HG02798 (cell line): Measurements from ENCODE around the gene VMAC.
A peak's percentile ranks its signal among the peaks of the same experiment; 100 is the strongest.

Source experiments
- ATAC-seq: cut with Tn5 transposase; IDR thresholded peaks from one replicate; pipeline ENCODE4 v1.9.1; 2021; ENCODE audit warnings: mild to moderate bottlenecking; ENCODE audit not compliant: unreplicated experiment, poor library complexity

VMAC gene

GRCh38 chr19:5926641-5927440, 22.2 kb downstream of the VMAC start:
- no peak for ATAC-seq

DNA sequence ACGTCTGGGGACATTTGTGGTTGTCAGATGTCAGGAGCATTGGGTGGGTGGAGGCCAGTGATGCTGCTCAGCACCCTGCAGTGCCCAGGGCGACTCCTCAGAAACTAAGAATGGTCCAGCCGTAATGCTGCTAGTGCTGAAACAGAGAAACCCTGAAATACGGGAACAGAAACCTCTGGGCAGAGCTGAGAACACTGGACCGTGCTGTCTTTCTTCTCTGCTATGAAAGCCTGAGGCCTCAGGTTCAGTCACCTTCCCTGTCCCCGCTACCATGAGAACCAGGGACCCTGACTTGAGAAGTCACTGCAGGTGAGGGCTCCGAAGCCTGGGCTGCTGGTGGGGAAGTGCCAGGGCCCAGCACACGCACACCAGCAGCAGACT, 22.8 kb downstream of the VMAC start:
- peak; percentile 71 for ATAC-seq

DNA sequence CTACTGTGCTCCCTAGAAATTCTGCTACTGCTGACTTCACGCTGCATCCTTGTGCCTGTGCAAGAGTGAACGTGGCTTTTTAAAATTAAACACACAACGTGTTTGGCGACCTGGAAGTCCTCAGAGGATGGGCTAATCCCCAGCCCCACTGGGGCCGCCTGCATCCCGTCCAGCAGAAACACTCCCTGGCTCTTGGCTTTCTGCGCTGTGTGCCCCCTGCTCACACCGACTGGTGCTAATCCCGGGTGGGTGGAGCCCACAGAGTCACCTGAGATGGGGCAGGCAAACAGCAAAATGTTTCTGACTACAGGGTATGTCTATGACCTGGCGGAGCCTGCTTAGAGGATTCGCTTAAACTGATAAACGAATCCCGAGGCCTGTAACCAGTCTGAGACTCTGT, 24.5 kb downstream of the VMAC start:
- no peak for ATAC-seq

DNA sequence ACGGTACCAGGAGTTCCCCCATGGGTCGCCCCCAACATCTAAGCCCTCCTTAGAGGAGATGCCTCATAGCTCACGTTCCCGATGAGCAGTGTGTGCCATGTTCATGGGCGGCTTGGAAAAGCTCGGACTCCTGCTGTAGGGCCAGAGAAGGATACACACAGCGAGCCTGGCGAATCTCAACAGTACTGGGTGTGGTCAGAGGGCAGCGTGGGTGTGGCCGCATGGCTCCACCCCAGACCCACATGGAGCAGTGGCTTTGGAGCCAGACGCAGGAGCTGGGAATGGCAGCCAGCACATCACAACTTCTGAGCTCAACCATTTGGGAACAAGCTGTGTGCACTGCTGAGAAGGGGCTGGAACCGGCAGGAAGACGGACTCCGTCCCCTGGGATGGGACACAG, 25.0 kb downstream of the VMAC start:
- ATAC-seq: no peak

- ATAC-seq: no peak
Measured at GRCh38 chr19:5931251-5931650, 26.6 kb downstream of the VMAC start.

DNA sequence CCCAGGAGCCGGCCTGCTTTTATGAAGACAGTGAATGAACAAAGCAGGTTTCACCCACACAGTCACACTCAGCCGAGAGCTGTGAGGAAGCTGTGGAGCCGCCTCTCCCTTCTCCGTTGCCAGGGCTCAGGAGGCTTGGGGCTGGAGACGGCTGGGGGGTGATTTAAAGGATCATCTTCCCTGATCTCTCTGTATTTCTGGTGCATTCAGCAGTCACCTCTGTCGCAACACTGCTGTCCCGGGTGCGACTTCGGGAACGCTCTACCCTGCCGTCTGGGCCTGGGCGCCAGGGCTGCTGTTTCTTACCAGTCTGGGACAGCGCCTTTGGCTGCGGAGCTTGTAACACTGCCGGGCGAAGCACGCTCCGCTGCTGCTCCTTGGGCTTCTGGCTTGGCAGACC, 27.5 kb downstream of the VMAC start:
- no peak for ATAC-seq

GRCh38 chr19:5932609-5933262, 28.1 kb downstream of the VMAC start:
- ATAC-seq: no peak

- no peak for ATAC-seq
Measured at GRCh38 chr19:5933391-5934068, 28.9 kb downstream of the VMAC start.

DNA sequence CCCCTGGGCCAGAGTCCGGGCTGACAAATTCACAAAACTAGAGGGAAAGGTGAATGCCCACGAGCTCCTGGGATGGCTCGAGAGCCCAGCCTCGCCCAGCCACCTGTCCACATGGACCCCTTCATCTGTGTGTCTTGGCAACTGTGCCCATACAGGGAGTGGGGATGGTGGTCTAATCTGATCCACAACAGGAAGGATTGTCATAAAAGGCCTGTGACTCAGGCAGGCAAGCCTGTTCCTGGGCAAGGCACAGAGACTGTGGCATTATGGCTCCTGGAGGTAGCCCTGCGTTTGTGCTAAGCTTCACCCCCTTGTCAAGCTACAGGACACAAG, 29.4 kb downstream of the VMAC start:
- ATAC-seq: no peak

DNA sequence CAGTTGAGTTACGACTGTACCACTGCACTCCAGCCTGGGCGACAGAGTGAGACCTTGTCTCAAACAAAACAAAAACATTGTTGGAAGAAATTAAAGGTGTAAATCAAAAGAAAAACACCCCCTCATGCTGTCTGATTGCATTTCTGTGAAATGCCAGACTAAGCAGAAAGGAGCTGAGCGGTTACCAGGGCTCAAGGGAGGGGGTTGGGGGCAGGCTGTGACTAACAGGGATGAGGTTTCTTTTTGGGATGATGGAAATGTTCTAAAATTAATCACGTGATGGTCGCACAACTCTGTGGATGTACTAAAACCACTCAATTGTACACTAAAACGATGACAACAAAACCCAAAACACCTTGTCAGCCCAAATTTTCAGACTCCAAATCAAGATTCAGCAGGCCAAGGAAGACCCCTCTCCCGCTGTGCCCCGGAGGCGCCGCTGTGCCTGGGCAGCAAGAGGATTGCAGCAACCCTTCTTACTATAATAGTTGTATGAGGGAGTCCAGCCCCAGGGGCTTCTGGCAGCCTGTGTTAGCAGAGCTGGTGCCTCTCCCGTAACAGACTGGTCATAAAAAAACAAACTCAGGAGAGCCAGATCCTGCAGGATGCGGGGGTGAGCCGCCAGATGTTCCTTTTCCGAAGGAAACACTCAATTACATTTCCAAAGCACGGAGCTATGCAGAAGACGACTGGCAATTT, 30.3 kb downstream of the VMAC start:
- no peak for ATAC-seq

DNA sequence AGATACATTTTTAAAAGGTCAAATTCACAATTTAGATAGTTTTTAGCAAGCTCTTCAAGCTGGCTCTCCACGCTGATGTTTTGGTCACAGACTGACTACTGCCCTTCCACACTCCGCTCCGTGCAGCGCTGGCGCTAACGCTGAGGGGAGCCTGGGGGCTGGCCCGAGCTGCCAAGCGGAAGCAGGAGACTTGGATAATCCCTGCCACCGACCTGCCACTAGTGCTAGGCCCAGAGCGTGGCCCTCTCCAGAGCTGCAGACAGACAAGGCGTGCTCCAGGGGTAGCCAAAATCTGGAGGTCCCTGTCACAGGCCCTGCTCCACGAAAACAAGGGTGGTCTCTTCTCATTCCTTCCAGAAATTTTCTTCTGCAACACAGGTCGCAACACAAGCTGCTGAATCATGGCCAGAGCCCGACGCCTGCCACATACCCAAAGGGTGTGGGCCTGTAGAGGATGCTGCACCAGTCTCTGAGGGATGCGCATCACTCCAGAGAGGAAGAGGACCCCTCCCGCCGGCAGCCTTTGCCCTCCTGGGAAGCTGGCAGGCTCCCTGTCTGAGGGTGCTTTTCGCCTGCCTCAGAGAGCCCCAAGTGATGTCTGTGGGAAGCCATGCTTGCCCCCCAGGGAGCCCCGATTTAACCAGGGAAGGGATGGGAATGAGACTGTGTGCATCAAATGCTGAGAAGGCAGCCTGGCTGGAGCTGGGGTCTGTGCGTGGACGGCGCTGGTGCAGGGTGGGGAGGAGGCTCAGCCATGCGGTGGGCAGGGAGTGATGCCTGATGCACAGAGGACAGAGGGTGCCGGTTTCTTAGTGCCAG, 31.0 kb downstream of the VMAC start:
- no peak for ATAC-seq

GRCh38 chr19:5936292-5936592, 31.6 kb downstream of the VMAC start:
- ATAC-seq: no peak

DNA sequence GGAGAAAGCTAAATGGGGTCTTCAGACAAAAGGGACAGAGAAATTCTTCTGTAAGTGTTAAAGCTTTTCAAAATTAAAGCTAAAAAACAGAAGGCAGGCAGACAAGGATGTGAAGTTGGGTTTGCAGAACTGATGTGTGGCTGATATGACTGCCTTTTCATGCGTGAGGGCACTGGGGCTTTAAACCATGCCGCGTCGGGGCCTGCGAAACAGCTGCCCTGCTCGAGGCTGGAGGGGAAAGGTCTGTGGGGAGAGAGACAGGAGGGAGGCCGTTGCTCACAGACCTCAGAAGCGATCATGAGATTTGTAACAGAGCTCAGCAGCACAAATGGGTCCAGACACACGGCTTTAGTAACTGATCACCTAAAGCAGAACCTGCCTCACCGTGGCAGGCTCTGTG, 32.9 kb downstream of the VMAC start:
- ATAC-seq: no peak

DNA sequence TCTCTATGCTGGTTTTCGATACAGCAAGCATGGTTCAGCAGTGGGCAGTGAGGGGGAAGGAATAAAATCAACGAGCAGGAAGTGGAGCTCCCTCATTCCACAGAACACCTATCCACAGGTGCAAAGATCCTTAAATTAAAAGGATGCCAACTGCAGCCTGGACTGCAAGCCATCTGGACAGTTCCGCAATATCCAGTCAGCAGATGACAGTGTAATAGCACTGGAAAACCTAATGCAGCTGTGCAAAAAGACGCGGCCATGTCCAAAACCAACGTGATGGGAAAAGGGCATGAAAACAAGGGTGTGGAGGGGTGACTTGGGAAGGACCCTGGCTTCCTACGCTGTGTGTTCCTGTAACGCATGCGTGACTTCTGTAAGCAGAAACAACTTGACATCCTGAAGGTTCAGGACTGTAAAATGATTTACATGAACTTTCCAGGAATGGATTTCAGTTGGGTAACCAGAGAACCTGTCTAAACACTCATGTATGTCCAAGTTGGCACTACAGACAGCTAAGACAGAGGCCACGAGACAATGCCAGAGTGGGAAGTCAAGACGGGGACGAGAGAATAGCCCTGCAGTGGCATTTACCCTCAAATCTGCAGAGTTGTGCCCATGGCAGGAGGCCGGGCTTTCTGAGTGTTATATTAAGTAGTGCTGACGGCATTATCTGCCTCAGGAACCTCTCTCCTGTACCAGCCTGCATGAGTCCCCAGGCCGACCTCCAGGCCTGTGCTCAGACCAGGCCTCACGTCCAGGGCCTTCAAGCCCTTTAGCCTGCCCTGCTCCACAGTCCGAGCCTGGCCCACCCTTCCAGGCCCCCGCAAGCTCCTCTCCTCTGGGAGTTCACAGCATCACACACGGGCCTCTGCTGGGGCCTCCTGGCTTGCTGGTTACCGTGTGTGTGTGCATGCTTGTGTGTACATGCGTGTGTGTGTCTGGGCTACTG, 35.9 kb downstream of the VMAC start:
- no peak for ATAC-seq

DNA sequence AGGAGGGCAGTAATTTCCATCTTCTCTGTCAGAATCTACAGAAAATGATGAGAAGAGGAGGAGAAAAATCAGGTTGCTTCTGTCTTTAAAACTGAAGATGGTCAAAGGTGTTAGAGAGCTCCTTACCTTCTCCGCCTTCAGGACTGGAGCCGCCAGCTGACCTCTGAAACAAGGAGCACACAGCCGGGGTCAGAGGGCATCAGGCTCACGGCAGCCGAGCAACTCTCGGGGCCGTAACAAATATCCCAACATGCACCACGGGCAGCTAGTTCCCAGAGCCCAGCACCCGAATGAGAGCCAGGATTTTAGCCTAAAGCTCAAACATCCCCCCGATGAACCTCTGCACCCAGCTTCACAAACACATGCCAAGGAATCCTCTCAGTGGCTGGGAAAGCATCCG, 37.0 kb downstream of the VMAC start:
- ATAC-seq: no peak

- no peak for ATAC-seq
Measured at GRCh38 chr19:5943045-5943444, 38.4 kb downstream of the VMAC start.

- no peak for ATAC-seq
Measured at GRCh38 chr19:5943623-5944022, 39.0 kb downstream of the VMAC start.

- ATAC-seq: no peak
Measured at GRCh38 chr19:5947435-5947834, 42.8 kb downstream of the VMAC start.
